Activated CD8-positive, alpha-beta memory T cell treated with anti-CD3 and anti-CD28 coated beads, Interleukin-2, amount 50 U/mL, for 1 hour (primary cell): ENCODE data around the gene POLRMT.
"Not testable (repeated sequence)": the region's sequence is repeated elsewhere in the genome, so short reads cannot be mapped to it uniquely, and the experiment has no call there.

ENCODE experiments used
- DNase-seq: peaks from one replicate; pipeline ENCODE4 v3.0.0-alpha.2; 2020; ENCODE audit errors: extremely low read depth

The POLRMT gene

DNA sequence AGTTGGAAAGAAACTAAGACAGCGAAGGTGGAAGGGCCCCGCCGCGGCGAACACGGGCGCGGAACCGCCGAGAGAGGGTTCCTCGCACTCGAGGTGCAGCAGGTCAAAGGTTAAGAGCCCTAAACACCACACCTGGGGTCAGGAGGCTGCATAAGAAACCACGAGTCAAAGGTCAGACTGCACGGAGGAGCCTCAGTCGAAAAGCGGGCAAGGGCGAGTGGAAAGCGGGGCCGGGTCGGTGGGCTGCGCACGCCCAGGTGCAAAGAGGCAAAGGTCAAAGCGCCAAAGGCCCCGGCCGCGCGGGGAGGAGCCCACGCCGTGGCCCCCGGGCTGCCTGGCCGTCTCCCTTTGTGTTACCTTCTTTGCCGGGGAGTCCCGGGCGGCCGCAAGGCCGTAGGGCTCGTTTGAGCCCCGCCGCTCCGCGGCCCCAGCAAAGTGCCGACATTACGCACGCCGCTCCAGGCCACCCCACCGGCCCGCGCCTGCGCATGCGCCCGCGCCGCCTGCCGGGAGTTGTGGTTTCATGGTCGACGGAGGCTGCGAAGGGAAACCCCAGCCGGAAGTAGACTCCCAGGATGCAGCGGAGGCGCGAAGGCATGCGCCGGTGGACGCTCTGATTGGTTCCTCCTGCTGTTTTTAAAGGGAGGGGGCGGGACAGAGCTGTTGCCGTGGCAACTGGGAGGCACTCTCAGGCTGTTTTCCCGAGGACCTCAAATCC, at the start of gene POLRMT:
TSS of gene POLRMT (minus strand) at position 470 of the 718 bp plus-strand sequence. CDS start at position 445, 25 bp downstream.
- peak; percentile 91 for DNase-seq

DNA sequence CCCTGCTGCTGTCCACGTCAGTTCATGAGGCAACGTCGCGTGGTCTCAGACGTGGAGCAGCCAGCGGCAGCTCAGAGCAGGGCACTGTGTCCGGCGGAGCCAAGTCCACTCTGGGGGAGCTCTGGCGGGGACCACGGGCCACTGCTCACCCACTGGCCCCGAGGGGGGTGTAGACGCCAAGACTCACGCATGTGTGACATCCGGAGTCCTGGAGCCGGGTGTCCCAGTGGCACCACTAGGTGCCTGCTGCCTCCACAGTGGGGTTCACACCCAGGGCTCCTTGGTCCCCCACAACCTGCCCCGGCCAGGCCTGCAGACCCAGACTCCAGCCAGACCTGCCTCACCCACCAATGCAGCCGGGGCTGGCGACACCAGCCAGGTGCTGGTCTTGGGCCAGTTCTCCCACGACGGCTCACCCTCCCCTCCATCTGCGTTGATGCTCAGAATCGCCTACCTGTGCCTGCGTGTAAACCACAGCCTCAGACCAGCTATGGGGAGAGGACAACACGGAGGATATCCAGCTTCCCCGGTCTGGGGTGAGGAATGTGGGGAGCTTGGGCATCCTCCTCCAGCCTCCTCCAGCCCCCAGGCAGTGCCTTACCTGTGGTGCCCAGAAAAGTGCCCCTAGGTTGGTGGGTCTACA, 49.5 kb upstream of the POLRMT start:
- DNase-seq, result no peak

DNA sequence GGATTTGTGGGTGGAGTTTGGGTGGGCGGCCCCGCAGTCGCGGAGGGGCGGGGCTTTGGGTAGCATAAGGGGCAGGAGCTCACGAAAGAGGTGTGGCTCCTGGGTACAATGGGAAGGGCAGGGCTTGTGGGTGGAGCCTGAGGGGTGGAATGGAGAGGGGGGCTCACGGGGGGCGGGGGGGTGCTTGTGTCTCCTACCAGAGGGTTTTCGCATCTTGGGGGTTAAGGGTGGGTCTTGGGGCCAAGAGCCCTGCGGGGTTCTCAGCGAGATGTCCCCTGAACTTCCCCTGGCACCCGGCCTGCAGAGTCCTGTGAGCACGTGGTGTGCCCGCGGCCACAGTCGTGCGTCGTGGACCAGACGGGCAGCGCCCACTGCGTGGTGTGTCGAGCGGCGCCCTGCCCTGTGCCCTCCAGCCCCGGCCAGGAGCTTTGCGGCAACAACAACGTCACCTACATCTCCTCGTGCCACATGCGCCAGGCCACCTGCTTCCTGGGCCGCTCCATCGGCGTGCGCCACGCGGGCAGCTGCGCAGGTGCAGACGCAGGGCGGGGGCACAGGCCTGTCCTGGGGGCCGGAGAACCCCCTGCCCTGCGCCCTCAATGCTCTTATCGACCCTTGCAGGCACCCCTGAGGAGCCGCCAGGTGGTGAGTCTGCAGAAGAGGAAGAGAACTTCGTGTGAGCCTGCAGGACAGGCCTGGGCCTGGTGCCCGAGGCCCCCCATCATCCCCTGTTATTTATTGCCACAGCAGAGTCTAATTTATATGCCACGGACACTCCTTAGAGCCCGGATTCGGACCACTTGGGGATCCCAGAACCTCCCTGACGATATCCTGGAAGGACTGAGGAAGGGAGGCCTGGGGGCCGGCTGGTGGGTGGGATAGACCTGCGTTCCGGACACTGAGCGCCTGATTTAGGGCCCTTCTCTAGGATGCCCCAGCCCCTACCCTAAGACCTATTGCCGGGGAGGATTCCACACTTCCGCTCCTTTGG, 48.0 kb upstream of the POLRMT start:
- no peak for DNase-seq

DNA sequence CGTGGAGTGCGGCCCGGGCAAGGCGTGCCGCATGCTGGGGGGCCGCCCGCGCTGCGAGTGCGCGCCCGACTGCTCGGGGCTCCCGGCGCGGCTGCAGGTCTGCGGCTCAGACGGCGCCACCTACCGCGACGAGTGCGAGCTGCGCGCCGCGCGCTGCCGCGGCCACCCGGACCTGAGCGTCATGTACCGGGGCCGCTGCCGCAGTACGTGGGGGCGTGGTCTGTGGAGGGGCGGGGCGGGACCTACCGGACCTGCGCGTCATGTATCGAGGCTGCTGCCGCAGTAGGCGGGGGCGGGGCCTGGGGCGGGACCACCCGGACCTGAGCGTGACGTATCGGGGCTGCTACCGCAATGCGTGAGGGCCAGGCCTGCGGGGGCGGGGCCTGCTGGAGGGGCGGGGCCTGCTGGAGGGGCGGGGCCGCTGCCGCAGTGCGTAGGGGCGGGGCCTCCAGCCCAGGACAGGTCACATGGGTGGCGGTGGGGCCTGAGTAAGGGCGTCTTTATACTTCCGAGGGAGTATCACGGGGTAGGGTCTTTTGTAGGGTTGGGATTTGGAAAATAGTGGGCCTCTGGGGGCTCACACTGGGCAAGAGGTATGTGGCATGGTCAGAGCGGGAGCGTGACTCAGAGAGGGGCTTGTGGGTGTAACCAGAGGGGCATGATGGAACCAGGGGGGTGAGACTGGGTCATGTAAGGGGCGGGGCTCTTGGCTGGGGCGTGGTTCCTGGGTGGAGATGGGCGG, 47.1 kb upstream of the POLRMT start:
- DNase-seq, result peak; percentile 97

DNA sequence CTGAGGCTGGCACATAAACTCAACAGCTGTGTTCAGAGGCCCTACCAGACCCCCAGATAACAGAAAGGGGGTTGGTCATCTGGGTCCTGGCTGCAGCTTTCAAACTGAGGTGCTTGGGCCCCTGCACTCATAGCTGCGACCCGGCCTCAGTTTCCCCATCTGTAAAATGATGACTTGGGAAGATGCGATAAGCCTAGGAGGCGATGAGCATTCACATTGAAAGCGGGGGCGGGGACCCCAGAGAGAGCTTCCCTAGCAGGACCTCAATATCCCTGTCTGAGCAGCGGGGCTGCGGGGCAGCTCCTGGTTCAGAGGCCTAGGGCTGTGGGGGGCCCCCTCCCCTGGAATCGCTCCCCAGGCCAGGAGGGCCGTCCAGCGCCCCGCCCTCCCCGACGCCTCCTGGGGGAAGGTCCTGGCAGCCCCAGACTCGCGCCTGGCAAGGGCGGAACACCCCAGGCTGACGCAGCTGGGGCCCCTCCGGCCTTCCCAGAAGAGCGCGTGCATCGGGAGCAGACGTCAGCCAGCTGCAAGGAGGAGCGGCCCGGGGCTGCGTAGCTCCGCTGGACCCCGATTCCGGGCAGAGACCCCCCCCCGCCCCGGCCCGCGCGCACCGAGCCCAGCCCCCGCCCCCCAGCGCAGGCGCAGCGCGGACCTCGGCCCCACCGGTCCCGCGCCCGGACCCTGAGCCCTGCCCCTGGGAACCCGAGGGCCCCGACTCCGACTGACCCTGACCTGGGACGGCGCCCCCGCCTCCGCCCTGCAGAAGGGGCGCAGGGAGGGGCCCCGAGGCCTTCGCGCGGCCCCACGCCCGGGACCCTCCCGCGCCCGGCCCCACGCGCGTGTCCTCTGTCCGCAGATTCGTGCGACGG, 46.3 kb upstream of the POLRMT start:
- DNase-seq, result no peak

DNA sequence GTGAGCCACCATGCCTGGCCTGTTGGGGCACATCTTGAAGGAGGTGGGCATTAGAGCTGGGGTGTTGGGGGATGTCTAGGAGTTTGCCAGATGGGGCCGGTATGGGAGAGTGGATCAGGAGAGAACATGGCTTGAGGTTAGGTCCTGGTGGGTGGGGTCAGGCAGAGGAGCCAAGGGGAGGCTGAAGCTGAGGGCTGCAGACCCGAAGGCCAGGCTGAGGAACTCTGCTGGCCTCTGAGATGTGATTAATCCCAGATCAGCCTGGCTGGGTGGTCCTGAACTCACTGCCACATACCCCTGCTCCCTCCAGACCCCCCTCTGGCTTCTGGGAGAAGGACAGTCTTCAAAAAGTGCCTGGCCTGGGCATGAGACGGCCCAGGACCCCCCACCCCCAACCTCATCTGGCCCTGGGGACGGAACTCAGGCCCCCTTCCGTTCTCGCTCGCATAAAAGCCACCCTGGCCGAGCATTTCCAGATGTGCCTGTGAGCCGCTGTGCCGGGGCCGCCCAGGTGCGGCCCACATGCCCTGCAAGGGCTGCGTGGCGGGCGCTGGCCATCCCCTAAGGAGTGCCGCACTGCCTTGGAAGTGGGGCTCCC, 45.6 kb upstream of the POLRMT start:
- DNase-seq, result no peak

DNA sequence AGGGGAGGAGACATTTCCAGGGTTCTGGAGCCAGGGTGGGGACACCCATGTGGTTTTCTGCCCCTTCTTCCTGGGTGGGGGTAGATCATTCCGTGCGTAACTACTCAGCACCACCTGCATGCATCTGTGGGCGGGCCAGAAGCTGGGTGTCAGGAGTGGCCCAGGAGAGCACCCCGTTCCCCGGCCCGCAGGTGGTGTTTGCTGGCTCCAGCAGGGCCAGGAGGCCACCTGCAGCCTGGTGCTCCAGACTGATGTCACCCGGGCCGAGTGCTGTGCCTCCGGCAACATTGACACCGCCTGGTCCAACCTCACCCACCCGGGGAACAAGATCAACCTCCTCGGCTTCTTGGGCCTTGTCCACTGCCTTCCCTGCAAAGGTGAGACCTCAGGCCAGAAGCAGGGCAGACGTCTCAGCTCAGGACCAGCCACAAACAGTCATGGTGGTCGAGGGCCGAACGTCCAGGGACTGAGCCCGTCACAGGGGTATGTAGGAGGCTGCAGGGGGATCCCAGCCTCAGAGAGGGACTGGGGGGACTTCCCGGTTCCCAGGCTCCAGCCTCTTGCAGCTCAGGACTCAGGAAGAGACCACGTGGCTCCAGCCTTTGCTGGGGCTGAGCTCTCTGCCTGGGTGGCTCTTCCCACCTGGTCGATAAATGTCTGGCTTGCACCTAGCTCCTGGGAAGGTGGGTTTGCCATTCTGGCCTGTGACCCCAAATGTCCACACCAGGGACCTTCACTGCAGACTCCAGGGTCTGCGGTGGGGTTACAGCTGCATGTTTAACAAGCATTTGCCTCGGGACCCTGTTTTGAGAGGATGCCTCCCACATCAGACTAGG, 44.5 kb upstream of the POLRMT start:
- no peak for DNase-seq

DNA sequence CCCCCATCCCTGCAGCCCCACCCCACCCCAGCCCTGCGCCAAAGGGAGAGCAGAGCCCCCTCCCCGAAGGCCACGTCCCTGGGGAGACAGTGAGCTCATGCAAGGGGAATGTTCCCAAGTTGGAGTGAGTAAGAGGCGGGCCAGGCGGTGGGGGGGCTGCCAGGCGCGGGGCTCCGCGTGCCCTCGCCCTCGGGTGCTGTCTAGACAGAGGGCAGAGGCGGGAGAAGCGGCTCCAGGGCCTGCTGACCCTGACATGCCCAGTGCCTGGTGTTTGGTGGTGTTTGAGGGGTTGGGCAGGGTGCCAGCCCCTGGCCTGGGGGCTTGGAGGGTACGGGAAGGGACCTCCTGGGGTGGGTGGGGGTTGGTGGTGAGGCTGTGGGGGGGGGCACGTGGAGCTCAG, 43.9 kb upstream of the POLRMT start:
- no peak for DNase-seq

DNA sequence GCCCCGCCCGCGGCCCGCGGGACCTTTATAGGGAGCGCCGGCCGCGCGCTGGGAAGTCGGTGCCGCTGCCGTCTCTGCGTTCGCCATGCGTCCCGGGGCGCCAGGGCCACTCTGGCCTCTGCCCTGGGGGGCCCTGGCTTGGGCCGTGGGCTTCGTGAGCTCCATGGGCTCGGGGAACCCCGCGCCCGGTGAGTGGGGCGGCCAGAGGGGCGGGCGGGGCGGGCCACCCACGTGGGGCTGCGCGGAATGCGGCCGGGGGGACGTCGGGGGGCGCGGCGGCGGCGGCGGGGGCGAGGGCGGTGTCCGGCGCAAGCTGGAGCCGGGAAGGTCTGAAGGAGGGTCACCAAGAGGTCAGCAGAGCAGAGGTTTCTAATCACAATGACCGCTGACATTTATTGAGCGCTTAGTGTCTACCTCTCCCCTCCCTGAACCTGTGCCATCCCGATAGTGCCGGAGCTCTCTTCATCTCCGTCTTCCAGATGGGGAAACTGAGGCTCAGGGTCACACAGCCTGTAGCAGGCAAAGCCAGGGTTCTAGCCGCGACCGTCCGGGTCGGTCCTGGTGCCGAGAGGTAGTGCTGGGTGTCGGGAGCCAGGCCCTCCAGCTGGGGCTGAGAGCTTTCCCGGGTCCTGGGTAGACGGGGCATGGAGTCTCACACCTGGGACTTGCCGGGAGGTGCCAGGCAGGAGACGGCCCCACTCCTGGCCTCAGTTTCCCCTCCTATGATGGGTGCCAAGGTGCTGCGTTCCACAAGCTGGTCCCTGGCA, 43.2 kb upstream of the POLRMT start, which contains the start of gene FSTL3:
TSS of gene FSTL3 (plus strand) at position 54 of the 767 bp plus-strand sequence. CDS start at position 86, 32 bp downstream.
- no peak for DNase-seq

DNA sequence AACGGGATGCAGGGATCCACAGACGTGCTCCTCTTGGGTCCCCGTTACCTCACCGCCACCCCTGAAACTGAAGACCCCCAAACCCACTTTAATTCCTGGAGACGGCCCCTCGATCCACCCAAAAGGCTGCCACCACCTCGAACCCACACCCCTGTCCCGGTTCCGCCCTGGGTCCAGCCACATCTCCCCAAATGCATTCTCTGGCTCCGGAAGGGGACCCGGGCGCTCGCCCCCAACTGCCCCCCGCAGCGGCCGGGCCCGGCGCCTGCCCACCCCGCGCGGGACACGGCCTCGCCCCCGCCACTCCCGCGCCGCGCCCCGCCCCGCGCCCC, 42.6 kb upstream of the POLRMT start:
- no peak for DNase-seq

DNA sequence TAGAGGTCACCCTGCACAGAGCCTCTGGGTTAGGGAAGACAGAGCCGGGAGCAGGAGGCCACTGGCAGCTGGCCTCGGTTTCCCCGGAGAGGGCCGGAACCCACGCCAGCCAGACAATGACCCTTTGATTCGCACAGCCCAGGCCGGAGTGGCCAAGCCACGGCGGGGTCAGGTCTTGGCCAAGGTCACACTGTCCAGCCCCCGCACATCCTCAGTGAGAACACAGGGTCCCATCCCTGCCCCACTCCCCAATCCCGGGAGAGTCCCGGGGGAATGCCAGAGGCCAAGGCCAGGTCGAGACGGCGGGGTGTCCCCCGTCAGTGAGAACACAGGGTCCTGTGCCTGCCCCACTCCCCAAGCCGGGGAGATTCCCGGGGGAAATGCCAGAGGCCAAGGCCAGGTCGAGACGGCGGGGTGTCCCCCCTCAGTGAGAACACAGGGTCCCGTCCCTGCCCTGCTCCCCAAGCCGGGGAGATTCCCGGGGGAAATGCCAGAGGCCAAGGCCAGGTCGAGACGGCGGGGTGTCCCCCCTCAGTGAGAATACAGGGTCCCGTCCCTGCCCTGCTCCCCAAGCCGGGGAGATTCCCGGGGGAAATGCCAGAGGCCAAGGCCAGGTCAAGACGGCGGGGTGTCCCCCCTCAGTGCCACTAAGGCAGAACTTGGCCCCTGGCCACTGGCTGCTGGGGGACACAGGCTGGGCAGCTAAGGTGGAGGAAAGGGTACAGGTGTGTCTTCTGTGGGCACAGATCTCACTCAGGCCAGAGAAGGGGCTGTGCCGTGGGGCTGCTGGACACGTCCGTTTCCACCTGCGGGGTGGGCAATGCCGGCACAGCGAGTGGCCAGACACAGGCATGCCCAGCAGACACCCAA, 41.2 kb upstream of the POLRMT start:
- no peak for DNase-seq

DNA sequence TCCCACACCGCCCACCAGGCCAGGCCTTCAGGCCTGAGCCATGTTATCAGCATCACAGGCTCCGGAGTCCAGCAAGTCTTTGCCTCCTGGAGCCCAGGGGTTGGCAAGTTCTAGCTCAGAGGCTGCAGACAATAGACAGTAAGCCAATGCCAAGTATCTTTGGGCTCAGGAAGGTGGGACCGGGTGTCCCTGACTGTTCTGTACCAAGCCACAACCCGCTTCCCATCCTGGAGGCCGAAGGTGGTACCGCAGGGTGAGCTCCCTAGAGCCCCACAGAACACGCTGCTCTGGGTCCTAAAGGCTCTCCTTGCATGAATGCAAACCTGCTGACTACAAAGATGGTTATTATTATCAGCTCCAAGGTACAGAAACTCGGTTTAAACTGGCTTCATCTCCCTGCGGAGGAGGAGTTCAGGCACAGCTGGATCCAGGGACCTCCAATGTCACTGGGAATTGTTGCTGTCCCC, 37.3 kb upstream of the POLRMT start:
- no peak for DNase-seq

DNA sequence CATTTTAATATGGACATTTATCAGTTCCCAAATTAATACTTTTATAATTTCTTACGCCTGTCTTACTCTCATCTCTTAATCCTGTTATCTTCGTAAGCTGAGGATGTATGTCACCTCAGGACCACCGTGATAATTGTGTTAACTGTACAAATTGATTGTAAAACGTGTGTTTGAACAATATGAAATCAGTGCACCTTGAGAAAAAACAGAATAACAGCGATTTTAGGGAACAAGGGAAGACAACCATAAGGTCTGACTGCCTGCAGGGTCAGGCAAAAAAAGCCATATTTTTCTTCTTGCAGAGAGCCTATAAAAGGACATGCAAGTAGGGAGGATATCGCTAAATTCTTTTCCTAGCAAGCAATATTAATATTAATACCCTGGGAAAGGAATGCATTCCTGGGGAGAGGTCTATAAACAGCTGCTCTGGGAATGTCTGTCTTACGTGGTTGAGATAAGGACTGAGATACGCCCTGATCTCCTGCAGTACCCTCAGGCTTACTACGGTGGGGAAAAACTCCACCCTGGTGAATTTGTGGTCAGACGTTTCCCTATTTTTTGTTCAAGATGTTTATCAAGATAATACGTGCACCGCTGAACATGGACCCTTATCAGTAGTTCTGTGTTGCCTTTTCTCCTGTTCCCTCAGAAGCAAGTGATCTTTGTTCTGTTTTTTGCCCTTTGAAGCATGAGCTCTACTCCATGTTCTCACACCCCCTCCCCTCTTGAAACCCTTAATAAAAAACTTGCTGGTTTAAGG, 35.5 kb upstream of the POLRMT start:
- not testable (repeated sequence) for DNase-seq

DNA sequence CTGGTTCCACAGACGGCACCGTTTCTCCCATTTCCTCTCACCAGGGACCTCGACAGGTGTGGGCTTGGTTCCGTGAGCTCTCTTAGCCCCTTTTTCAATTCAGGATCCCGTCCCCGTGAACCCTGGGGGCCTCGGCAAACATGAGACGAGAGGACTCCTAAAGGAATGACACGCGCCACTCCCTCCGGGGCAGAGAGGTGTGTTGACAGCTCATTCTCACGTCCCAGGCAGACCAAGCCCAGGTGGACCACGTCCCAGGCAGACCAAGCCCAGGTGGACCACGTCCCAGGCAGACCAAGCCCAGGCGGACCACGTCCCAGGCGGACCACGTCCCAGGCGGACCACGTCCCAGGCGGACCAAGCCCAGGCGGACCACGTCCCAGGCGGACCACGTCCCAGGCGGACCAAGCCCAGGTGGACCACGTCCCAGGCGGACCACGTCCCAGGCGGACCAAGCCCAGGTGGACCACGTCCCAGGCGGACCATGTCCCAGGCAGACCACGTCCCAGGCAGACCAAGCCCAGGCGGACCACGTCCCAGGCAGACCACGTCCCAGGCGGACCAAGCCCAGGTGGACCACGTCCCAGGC, 33.7 kb upstream of the POLRMT start:
- DNase-seq, result not testable (repeated sequence)

DNA sequence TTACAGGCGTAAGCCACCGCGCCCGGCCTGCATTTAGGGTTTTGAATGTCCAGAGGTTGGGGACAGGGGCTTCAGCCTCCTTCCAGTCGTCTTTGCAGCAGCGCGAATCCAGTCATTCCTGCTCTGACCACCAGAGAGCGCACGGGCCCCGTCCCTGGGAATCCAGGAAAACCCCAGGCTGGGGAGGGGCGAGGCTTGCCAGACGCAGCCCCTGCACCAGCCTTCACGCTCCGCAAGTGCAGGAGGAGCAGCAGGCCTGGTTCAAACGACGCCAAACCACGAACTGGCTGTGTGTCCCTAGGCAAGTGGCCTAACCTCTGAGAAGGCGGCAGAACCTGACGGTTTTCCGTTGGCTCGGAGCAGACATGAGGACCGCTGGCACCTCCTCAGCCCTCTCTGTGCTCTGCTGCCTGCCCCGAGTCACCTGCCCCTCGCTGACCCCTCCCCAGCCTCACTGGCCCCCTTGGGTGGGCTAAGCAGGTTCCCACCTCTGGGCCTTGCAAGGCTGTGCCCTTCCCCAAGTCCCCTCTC, 31.6 kb upstream of the POLRMT start:
- DNase-seq, result peak; percentile 49

DNA sequence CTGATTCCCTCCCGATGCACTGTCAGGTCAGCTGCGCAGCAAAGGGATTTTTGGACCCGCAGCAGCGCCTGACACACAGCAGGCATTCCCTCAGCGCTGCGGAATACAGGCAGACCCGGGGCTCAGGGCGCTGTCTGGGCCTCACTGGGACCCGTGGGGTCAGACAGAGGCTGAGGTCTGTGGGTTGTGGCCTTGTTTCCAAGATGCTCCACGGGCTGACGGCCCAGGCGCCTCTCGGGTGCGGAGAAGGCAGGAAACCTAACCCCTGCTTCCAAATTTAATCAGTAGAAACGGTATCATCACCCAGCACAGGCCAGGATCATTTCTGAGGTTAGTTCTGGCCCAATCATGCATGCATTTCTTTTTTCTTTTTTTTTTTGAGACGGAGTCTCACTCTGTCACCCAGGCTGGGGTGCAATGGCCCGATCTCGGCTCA, 30.4 kb upstream of the POLRMT start:
- DNase-seq, result no peak
